Measurements from ENCODE around the gene KATNB1.
A peak's percentile ranks its signal among the peaks of the same experiment; 100 is the strongest.
"Not testable (repeated sequence)": the region's sequence is repeated elsewhere in the genome, so short reads cannot be mapped to it uniquely, and the experiment has no call there.

Gene KATNB1

DNA sequence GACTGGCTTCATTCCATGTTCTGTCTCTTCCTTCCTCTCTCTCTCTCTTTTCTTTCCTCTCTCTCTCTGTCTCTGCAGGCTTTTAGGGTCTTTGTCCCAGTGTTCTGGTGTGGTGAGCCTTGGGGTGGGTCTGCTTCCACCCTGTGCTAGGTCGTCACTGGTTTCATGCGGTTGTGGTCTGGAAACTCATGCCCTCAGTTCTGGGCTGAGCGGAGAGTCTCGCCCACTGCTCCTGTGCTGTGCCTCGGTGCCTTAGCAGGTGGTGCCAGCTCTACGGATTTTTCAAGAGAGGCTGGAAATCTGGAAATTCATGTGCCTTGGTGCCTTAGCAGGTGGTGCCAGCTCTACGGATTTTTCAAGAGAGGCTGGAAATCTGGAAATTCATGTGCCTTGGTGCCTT lies 10.7 kb downstream of the KATNB1 start:
- DNase-seq = not testable (repeated sequence)

DNA sequence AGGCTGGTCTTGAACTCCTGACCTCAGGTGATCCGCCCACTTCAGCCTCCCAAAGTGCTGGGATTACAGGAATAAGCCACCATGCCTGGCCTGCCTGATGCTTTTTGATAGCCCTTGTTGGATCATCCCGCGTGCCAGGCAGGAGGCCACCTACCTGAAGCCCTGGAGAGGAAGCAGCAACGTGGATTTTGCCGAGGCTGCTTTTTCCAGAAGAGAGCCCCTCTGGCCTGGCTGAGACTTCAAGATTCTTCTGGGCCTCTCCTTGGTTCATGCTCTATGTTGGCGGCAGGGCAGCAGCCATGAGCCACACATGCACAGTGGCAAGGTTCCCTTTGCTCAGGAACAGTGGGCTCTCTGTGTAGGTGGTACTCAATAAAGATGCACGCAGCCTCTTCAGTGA lies 11.5 kb downstream of the KATNB1 start:
- no peak for DNase-seq

DNA sequence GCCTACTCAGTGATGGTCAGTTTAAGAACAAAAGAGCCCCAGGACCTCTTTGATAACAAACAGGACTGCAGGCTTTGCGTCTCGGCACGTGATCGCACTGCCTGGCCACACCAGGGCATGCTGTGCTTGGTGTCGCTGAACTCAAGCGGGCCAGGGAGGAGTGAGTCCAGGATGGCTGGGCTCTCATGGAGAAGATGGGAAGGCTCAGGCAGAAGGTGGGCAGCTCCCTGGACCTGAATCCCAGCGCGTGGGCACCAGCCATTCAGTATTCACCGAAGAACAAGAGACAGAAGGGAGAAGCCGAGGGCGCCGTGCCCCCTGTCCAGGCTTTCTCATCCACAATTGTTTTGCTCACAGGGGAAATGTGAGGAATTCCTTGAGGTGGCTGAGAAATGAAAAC lies 11.9 kb downstream of the KATNB1 start:
- no peak for DNase-seq

DNA sequence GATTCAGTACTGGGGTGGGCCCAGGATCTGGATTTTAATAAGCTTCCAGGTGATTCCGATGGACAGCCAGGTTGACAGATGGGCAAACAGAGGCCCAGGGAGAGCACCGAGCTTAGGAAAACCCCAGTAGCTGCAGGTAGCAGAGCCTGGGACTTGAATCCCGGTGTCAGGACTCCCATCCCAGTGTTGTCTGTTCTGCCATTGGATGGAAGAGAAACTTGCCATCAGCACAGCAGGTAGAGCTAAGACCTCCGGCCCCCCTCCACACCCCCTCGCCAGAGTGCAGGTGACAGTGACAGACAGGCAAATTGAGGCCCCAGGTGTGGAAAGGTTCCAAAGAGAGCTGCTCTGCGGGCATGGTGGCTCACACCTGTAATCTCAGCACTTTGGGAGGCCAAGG lies 12.4 kb downstream of the KATNB1 start:
- DNase-seq = no peak

DNA sequence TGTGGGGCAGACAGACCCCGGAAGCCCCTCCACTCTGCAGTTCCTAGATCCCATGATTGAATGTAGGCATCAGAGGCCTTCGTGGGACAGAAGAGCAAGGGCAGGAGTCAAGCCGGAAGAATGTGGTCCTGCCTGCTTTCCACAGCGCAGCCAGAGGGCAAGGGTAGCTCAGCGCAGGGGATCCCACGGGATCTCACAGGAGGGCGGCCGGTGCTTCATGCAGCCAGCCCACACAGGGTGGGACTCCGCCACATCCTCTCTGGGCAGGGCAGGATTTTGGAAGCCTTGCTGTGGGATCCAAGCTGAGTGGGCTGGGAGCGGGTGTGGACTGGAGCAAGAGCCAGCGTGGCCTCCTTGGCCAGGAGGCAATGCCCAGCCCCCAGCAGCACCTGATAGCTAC lies 13.0 kb downstream of the KATNB1 start:
- no peak for DNase-seq

DNA sequence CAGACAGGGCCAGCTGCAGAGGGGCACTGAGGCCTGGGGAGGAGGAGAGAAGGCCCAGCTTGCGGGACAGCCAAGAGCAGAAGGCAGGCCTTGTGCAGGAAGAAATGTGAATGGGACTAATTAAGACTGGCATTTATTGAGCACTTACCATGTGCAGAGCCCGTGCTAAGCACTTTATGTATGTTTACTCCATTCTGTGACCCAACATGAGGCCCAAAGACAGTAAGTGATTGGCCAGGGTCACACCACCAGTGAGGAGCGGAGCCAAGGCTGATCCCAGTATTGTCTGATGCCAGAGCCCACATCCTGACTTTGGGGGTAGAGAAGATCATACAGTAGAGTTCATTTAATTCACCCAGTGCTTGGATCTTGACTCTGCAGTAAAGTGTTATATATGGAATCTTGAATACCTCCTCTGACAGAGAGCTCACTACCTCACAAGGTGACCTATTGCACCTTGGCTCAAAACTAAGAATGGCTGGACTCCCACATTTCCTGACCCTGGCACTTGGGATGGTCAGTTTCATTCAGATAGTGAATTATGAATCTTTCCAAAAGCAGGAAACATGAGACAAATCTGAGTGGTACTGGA lies 13.6 kb downstream of the KATNB1 start:
- DNase-seq = no peak

DNA sequence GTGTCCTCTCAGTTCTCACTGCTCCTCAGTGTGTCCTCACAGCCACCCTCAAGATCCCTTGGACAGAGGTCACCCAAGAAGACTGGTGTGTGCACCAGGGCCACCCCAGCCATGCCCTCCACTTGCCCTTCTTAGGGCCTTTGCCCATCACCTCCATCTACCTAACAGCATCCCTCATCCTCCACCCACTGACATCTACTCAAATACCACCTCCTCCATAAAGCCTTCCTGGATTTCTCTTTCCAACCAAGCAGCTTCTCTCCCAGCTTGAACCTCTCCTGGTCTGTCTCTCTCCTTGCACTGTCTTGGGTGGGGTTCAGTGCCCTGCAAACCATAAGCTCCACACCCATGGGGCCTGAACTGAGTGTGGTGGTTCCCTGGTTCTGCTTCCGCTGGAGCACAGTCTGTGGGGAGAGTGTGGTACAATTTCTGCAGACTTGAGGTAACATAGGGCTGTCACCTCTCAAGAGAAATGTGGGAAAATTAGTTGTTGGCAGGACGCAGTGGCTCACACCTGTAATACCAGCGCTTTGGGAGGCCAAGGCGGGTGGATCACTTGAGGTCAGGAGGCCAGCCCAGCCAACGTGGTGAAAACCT lies 14.4 kb downstream of the KATNB1 start:
- no peak for DNase-seq

DNA sequence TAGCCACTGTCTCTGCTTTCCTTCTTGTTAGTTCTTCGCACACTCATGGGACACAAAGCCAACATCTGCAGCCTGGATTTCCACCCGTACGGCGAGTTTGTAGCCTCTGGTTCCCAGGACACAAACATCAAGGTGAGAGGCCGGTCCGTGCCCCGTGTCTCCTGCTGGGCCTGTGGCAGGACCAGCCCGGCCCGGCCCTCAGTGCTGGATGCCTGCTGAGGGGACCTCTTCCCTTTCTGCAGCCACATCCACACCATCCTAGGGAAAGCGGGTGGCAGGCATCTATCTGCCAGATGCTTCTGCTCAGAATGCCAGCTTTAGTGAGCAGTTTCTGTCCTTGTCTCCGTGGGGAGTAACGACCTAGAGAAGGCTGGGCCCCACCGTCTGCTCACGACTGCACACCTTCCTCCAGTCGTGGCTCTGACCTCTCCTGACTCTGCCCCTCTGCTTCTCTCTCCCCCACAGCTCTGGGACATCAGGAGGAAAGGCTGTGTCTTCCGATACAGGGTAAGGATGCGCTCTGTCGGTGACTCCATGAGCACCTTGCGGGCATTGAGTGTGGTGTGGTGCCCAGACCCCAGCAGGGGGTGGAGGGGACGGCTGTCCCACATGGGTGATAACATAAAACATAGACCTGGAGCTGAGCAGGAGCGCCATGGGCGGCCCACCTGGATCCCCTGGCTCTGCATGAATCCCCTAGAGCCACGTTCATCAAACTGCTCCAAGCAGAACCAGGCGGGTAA lies 15.4 kb downstream of the KATNB1 start:
- no peak for DNase-seq

DNA sequence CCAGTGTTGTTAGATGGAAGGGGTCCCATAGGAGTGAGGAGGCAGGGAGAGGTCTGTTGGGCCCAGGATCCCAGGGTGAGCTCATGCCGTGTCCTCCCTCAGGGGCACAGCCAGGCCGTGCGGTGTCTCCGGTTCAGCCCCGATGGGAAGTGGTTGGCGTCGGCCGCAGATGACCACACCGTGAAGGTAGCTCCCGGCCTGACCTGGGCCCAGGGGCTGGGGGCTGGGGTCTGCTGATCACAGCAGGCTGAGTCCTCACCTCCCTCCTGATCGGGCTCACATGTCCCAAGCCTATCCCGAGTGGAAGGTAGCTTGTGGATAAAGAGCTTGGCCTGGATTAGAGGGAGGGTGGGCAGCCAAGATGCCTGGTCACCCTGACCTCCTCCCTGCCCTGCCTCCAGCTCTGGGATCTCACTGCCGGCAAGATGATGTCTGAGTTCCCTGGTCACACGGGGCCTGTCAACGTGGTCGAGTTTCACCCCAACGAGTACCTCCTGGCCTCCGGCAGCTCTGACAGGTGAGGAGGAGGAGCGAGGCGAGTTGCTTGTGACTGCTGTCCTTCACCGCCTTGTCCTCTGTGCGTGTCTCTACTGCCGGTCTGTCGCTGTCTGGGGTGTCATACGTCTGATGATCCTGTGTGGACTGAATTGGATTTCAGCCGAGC lies 16.1 kb downstream of the KATNB1 start:
- no peak for DNase-seq

DNA sequence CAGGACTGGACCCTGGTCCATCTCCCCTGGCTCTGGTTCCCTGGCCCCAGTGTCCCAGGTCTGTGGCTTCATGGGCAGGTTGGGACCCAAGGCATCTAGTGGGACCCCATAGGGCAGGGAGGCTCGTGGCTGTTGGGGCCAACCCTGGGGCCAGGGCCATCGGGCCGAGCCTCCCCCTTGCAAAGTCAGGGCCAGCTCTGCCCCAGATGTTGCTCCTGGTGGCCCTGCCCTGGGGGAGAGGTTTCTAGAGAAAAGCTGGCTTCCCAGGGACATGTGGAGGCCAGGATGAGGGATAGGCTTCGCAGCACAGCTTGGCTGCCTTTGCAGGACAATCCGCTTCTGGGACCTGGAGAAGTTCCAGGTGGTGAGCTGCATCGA lies 16.6 kb downstream of the KATNB1 start:
- no peak for DNase-seq

DNA sequence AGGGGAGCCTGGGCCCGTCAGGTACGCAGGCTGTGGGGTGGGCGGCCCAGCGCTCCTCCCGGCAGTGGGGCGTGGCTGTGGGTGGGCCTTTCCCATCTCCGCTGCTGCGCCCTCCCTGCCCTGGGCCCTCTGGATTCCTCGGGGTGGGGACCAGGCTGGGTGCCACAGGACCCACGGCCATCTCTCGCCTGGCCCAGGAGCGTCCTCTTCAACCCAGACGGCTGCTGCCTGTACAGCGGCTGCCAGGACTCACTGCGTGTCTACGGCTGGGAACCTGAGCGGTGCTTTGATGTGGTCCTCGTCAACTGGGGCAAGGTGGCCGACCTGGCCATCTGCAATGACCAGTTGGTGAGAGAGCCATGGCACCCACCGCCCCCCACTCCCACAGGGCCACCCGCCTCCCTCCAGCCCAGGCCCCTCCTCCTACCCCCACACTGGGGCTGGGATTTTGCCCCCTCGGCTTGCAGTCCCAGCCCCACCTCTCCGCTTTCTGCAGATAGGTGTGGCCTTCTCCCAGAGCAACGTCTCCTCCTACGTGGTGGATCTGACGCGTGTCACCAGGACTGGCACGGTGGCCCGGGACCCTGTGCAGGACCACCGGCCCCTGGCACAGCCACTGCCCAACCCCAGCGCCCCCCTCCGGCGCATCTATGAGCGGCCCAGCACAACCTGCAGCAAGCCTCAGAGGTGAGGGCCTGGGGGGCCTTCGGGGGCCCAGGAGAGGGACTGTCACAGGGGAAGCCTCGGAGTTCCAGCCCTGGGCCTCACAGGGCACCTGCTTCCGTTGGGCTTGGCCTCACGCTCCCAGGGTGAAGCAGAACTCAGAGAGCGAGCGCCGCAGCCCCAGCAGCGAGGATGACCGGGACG lies 17.2 kb downstream of the KATNB1 start:
- DNase-seq = no peak

DNA sequence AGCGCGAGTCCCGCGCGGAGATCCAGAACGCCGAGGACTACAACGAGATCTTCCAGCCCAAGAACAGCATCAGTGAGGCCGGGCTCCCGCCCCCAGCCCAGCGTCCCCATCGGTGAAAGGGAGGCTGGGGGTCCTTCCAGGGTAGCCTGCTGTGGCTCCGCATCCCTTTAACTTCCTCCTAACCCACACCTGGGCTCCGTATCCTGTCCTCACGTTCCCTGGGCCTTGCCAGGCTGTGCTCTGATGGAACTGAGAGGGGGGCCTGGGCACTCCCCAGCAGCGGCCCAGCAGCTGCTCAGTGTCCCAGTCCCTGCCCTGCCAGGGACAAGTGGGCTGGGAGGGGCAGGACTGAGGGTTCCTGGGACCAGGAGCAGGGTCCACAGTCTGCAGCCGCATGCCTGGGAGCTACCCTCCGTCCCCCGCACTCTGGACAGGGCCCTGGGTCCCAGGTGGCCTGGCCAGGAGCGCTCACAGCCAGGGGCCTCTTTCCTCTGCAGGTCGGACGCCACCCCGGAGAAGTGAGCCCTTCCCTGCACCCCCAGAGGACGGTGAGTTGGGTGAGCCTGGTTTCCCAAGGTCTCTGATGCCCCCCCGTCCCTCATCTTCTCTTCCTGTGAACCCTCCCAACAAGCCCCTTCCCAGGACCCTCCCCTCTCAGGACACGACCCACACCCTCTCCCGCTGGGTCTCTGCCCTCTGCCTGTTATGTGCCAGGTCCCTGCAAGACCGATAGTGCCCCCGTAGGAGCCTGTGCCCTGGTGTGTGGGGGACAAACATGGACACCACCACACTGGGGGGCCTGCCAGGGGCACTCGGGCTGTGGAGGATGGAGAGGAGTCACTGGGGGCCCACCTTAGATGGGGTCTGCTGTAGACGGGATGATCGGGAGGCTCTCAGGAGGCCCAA lies 18.1 kb downstream of the KATNB1 start:
- no peak for DNase-seq

DNA sequence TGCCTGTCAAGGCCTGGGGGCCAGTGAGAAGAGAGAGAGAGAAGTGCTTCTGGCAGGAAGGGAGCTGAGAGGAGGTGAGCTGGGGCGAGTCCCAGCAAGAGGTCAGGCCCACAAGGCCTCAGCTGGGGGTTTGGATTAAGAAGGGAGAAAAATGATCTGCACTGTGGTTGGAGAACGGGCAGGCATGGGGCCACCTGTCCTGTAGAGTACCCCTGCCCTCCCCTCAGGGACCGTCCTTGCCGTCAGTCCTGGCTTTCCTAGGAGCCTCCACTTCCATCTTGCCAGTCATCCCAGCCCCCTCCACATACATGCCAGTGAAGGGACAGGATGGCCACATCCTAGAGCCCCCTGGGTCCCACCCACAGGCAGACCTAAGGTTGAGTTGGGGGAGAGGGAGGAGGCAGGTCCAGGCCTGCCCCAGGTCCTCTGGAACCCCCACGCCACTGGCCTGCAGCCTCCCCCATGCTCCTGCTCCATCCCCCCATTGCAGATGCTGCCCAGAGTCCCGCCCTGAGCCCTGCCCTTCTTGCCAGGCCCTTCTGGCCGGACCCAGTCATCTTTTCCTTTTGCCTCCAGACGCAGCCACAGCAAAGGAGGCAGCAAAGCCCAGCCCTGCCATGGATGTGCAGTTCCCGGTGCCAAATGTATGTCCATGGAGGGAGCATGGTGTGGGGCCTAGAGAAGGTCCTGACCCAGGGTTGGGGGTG lies 18.9 kb downstream of the KATNB1 start:
- no peak for DNase-seq

DNA sequence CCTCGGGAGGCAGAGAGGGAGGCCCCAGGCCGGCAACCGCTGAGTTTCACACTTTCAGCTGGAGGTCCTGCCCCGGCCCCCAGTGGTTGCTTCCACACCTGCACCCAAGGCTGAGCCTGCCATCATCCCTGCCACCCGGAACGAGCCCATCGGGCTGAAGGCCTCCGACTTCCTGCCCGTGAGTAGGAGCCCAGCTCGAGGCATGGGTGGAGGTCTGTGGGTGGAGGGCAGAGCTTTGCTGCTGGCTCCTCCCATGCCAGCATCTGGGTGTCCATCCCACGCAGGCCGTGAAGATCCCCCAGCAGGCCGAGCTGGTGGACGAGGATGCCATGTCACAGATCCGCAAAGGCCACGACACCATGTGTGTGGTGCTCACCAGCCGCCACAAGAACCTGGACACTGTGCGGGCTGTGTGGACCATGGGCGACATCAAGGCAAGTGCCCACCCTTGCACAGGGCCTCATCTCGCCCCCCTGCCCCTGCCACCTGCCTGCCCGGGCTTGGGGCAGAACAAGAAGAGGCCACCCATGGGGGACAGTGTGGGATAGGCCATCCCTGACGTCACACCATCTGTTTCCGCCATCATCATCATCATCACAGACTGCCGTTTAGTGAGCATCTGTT lies 19.6 kb downstream of the KATNB1 start:
- DNase-seq = no peak

DNA sequence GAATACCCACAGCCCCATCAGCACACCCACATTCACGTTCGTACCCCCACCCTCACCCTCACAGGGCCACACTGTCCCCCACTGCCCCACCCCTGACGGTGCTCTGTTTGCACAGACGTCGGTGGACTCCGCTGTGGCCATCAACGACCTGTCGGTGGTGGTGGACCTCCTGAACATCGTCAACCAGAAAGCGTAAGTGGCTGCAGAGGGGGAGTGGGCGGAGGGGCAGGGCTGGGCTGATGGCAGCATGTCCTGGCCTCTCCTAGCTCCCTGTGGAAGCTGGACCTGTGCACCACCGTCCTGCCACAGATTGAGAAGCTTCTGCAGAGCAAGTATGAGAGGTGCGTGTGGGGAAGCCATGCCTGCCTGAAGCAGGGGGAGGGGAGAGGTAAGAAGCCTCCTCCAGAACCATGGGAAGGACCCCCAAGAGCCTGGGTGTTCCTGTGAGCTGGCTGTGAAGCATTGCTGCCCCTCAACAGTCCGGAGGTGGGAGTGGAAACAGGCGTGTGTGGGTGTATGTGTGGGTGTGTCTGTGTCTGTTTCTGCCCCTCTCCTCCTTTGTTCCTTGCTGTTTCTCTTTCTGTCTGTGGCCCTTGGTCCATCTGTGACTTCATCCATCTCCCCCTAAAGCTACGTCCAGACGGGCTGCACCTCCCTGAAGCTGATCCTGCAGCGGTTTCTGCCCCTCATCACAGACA lies 20.3 kb downstream of the KATNB1 start:
- DNase-seq = no peak

DNA sequence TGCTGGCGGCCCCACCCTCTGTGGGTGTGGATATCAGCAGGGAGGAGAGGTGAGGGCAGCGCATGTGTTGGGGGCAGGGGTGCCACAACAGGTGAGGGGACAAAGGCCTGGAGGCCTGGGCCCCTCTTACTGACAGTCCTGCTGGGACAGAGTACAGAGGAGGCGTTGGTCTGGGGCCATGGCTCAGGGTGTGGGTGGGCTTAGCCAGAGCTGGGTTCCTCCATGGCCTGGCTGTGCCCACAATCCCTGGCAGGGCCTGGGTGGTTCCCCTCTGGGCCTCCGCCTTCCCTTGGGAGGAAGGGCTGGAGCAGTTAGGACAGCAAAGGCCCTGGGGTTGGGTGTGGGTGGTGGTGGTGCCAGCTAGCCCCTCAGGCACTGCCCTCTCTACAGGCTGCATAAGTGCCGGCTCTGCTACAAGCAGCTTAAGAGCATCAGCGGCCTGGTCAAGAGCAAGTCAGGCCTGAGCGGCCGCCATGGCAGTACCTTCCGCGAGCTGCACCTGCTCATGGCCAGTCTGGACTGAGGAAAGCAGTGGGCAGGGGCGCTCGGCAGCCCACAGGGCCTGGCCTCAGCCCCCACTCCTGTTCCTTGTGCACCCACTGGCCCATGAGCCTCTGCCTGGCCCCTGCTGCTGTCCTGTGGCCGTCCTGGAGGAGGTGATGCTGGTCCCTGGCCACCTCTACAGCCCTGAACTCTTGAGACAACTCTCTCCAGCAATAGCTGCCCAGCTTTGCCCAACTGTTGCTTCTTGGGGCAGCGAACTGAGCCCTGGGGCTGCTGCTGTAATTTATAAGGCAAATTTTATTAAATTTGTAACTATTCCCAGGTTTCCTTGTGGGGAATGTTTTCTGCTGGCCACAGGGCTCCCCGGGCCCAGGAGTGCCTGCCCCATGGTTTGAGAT lies 21.1 kb downstream of the KATNB1 start:
- no peak for DNase-seq

DNA sequence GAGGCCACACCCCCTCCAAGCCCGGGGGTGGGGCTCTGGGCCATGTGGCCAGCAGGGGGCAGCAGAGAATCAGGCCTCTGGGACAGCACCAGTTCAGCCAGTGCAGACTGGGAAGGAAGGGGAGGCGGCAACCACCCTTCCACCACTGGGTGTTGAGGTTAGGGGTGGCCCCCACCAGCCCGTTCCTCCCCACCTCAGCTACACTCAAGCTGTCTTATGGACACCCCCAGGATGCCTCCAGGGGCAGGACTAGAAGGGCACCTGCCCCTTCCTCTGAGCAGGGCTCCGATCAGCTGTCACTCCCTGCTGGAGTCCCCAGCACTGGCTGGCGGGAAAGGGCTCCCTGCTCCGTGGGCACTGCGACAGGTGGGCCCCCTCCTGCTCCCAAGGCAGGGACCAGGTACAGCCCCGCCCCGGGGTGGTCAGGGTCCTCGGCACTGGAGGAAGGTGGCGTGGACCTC lies 21.8 kb downstream of the KATNB1 start:
- peak; percentile 90 for DNase-seq

DNA sequence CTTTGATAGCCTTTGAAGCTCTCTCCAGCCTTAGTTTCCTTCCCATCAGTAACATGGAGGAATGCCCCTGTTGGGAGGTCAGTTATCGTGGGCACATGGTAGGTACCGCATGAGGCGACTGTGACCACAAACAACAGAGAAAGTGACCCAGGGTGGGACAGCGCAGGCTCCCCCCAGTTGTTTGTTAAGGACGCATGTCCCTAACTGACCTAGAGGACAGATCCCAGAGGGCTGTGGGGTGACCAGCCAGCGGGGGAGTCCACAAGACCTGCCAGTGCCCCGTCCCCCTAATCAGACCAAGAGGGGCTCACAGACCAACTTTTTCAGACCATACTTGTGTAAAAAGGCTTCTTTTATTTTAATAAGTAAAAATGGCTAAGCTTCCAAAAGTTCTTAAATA lies 22.3 kb downstream of the KATNB1 start:
- DNase-seq = no peak
